Left lung (tissue), 10 donors: ENCODE data around the gene ANKRD13D. TPM values are rescaled to one million over a fixed set of nuclear protein-coding genes. Genes with fewer than 3 reads are reported as not detected.

Experiments used
- ATAC-seq: fragments of 200-7000 bp; cut with Tn5 transposase; one replicate; pipeline ENCODE4 v1.9.1; 2020; ENCODE audit warnings: moderate library complexity
- DNase-seq, 4 donors: peaks; one replicate each; pipeline ENCODE4 v3.0.0-alpha.2; 2013 to 2020
- H3K27ac ChIP-seq, 2 donors: fragments of 200-600 bp; sonication (generic) in 1 of 2; one replicate each; pipeline versions ENCODE4 v1.5.0 to v1.8.0; 2020 to 2021
- H3K27me3 ChIP-seq, 2 donors: fragments of 200-600 bp; sonication (generic) in 1 of 2; one replicate each; pipeline versions ENCODE4 v1.5.0 to v1.8.0; 2020 to 2021
- H3K36me3 ChIP-seq, 2 donors: fragments of 200-600 bp; sonication (generic) in 1 of 2; one replicate each; pipeline versions ENCODE4 v1.5.0 to v1.8.0; 2020 to 2021
- H3K4me1 ChIP-seq, 2 donors: fragments of 200-600 bp; one replicate each; pipeline ENCODE4 v1.8.0; 2021
- H3K4me3 ChIP-seq, 2 donors: fragments of 200-600 bp; sonication (generic) in 1 of 2; one replicate each; pipeline versions ENCODE4 v1.5.0 to v1.8.0; 2020 to 2021; ENCODE audit warnings: mild to moderate bottlenecking in 1 of 2
- H3K9me3 ChIP-seq, 2 donors: fragments of 200-600 bp; sonication (generic) in 1 of 2; one replicate each; pipeline versions ENCODE4 v1.5.0 to v1.8.0; 2020 to 2021
- intact Hi-C, 2 donors: fragments of 100-400 bp; cut with DNase I; formaldehyde crosslinking; loops; one replicate each; pipeline versions ENCODE4 v1.11.2 to v1.14.2; 2022
- polyA plus RNA-seq, 6 donors: library from polyadenylated mRNA; unstranded; fragments of 120-200 nt; gene quantifications; one replicate each; pipeline ENCODE4 v1.2.1, GENCODE V29; 2013; ENCODE audit not compliant: insufficient read length in 6 of 6
- total RNA-seq, 2 donors: library from RNA; stranded (reverse); fragmentation: NEBNext Ultra II Directional; extraction: Animal tissue kit (Norgen Biotek cat#: 25700); gene quantifications; one replicate each; pipeline ENCODE4 v1.2.1, GENCODE V29; 2021
- TF ChIP-seq, protein P1 (sequence below), 2 donors: fragments of 200-600 bp; sonication (generic) in 1 of 2; IDR thresholded peaks; one replicate each; pipeline versions ENCODE4 v1.5.0 to v1.8.0; 2021; ENCODE audit warnings: antibody characterized with exemption in 2 of 2
- donor health status: DM: no; HTN: yes; CAD: no.
- donor health status: DM: no; HTN: no; CAD: no.

Gene ANKRD13D
- total and polyA plus RNA-seq, 8 donors = 34.5 to 81.2 (median 50.3) TPM

DNA sequence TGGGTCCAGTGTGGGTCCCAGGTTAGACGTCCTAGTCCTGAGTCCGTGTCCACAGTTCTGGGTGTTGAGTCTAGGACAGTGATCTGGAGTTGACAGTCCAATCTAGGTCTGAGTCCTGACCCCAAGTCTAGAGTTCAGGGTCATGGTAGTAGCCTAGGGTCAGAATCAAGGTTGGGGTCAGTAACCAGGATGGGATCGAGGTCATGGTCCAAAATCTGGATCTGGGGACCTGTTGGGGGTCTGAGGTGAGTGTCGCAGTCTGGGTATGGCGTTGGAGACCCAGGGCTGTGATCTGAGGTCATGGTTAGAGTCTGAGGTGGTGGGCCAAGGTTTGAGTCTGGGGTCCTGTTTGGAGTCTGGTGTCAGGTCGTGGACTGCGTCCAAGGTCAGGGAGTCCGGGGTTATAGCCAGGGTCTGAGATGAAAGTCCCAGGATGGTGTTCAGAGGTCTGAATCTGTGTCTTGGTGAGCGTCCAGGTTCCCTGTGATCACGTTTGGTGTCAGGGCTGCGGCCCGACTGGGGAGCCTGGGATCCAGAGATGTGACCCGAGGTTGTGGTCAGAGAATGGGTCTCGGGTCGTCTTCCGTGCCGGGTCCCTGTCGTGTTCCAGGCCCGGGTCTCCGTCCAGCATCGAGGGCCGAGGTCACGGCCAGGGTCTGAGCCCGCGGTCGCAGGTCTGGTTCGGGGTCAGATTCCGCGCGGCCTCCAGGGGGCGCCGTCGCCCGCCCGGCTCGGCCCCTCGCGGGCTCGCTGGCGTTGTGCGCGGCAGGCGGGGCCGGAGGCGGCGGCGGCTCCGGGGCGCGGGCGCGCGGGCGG lies 23.3 kb upstream of the ANKRD13D start:
- H3K27ac ChIP-seq = peak overlapping the region; percentile 70
- DNase-seq = peak; percentile 70 to 98 (median 79)
- H3K4me3 ChIP-seq = no peak overlapping the region
- H3K9me3 ChIP-seq = no peaks in the 10 kb centered on the region
- peaks cover 0 to 6% of the 10 kb centered on the region in 2 donors for H3K27me3 ChIP-seq
- intact Hi-C loops = no loop called here
- TF ChIP-seq, protein P1, sequence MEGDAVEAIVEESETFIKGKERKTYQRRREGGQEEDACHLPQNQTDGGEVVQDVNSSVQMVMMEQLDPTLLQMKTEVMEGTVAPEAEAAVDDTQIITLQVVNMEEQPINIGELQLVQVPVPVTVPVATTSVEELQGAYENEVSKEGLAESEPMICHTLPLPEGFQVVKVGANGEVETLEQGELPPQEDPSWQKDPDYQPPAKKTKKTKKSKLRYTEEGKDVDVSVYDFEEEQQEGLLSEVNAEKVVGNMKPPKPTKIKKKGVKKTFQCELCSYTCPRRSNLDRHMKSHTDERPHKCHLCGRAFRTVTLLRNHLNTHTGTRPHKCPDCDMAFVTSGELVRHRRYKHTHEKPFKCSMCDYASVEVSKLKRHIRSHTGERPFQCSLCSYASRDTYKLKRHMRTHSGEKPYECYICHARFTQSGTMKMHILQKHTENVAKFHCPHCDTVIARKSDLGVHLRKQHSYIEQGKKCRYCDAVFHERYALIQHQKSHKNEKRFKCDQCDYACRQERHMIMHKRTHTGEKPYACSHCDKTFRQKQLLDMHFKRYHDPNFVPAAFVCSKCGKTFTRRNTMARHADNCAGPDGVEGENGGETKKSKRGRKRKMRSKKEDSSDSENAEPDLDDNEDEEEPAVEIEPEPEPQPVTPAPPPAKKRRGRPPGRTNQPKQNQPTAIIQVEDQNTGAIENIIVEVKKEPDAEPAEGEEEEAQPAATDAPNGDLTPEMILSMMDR (IDR thresholded peaks at IDR 0.05) = peak; percentile 55 to 75
- H3K36me3 ChIP-seq = peaks cover 0 to 17% of the 10 kb centered on the region in 2 donors
- peaks cover 49 to 78% of the 10 kb centered on the region in 2 donors for H3K4me1 ChIP-seq
- ATAC-seq = peak; percentile 73

- H3K27me3 ChIP-seq = peaks cover 0 to 1% of the 10 kb centered on the region in 2 donors
- intact Hi-C loops = no loop called here
- peak; percentile 1 for ATAC-seq
These were observed 22.5 kb upstream of the ANKRD13D start, which contains the start of gene GRK2 for GRCh38 chr11:67266449-67267187. GRK2 (plus strand) TSS chr11:67266473; CDS start chr11:67266700, 227 bp downstream.

DNA sequence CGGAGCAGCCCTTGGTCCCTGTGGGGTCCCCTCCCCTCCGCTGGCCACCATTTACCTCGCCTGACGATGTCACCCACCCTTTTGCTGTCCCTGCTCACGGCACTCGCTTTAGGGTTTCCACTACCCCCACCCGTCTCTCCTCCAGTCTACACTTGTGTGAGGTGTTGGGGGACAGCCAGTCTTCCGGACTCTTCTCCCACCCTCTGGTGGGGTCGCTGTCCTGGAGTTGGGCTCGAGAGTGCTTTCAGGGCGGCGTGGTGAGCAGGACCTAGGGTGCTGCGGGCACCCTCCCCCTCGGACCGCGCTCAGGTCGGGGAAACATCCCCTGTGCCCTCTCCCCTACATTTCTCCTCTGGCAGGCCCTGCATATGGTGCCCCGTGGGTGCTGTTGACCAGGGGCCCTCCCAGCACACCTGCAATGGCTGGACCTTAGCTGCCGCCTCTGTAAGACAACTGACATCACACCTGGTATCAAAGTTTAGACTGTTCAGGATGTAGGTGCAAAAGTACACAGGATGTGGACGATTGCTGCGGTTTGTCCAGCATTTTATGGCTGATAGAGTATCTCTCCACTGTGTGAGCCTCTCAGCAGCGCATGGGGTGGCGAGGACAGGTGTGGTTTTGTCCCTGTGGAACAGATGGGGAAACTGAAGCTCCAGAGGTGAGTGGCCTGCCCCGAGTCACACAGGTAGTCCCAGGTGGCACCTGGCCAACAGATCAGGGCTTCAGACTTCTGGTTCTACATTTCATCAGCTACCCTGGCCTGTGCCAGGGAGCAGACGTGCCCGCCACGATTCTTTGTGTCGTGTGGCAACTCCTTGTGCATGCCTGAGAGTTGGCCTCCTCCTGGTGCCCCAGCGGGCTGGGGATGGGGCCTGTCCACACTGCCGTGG lies 21.7 kb upstream of the ANKRD13D start:
- peaks cover 0 to 26% of the 10 kb centered on the region in 2 donors for H3K36me3 ChIP-seq
- peak overlapping the region; percentile 76 to 89 for H3K4me3 ChIP-seq
- ATAC-seq (peak; percentile 3), DNase-seq (peak in 2 of 4 donors; percentile 57 to 82)
- intact Hi-C loops = no loop called here
- H3K9me3 ChIP-seq = no peaks in the 10 kb centered on the region
- H3K27me3 ChIP-seq = no peaks in the 10 kb centered on the region
- H3K27ac ChIP-seq = peak overlapping the region; percentile 86 to 100
- H3K4me1 ChIP-seq = peaks cover 58 to 79% of the 10 kb centered on the region in 2 donors
- TF ChIP-seq, protein P1 (IDR thresholded peaks at IDR 0.05) = no peak

More at GRCh38 chr11:67266449-67267187, 22.5 kb upstream of the ANKRD13D start, which contains the start of gene GRK2:
- Histone ChIP-seq H3K4me1 (peaks cover 56 to 78% of the 10 kb centered on the region in 2 donors), H3K9me3 (no peaks in the 10 kb centered on the region), H3K36me3 (peaks cover 0 to 17% of the 10 kb centered on the region in 2 donors), H3K27ac (peak within 1 kb of the TSS; percentile 86 to 100), H3K4me3 (peak within 1 kb of the TSS; percentile 76 to 89)
- DNase-seq = peak in 2 of 4 donors; percentile 42 to 89
- TF ChIP-seq, protein P1 (IDR thresholded peaks at IDR 0.05) = no peak

DNA sequence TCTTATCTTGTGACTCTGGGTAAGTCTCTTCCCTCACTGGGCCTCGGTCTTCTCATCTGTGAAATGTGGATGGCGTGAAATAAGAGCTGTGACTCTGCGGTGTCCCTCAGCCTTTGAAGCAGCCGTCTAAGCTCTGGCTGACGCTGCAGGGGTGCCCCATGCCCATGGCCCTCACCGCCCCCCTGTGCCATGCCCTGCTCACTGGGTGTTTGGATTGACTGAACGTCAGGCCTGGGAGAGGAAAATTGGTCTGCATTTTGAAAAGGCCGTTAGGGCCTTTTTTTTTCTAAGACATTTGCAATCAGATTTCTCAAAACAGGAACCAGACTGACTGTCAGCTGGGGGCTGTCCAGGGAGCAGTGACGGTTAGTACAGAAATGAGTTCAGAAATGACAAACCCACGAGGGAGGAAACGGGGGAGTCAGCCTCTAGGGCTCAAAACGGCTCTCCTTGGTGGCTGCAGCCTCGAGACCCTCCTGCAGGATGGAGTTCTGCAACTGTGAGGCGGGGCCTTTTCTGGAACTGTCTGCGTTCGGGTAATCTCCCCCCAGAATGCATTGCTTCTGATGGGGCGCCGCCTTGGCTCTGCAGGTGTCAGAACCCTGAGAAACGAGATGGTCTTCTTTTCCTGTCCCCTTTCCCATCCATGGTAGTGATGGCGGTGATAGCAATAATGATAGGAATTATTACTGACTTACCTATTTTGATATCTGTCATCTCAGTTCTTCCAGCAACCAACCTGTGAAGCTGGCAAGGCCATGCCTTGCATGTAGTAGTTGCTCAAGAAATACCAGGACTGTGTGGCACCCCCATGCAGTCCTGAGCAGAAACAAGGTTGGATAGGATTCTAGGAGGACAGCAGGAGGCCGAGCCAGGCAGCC lies 20.8 kb upstream of the ANKRD13D start:
- Histone ChIP-seq H3K4me1 (peaks cover 54 to 79% of the 10 kb centered on the region in 2 donors), H3K27me3 (no peaks in the 10 kb centered on the region), H3K4me3 (peak overlapping the region; percentile 76 to 89), H3K9me3 (no peaks in the 10 kb centered on the region), H3K36me3 (peaks cover 0 to 30% of the 10 kb centered on the region in 2 donors), H3K27ac (peak overlapping the region; percentile 86 to 100)
- ATAC-seq = no peak
- TF ChIP-seq, protein P1 (IDR thresholded peaks at IDR 0.05) = no peak
- intact Hi-C loops = no loop called here
- peak in 1 of 4 donors; percentile 42 for DNase-seq
